HepG2 (cell line): ENCODE data around the gene ENKUR.

Source experiments
- EZH2 ChIP-seq: conservative IDR thresholded peaks from 2 replicates; pipeline ENCODE4 v1.6.1; 2012; ENCODE audit warnings: mild to moderate bottlenecking, low read depth, low read length, moderate library complexity
- MAX ChIP-seq: IDR thresholded peaks from 2 replicates; pipeline ENCODE4 v1.6.1; 2012; ENCODE audit warnings: inconsistent platforms
- MTA1 ChIP-seq: sonication (generic); formaldehyde crosslinking; IDR thresholded peaks from 2 replicates; pipeline ENCODE4 v1.4.0; 2020; ENCODE audit warnings: missing genetic modification reagents, mild to moderate bottlenecking, borderline replicate concordance
- ZBTB8A ChIP-seq: sonication (generic); formaldehyde crosslinking; IDR thresholded peaks from 2 replicates; pipeline ENCODE4 v1.4.0; 2020; ENCODE audit warnings: mild to moderate bottlenecking, low read depth, missing genetic modification reagents, borderline replicate concordance
- ZNF207 ChIP-seq: fragments of 450-650 bp; IDR thresholded peaks from 2 replicates; pipeline ENCODE4 v1.6.1; 2016; ENCODE audit warnings: antibody characterized with exemption, borderline replicate concordance

GRCh38 chr10:24949616-24950015 lies 66.3 kb downstream of the ENKUR start:
- TF ChIP-seq MTA1 (CRISPR knock-in tag) = no peak
- no peak for TF ChIP-seq ZBTB8A (CRISPR knock-in tag)
- no peak for TF ChIP-seq EZH2
- no peak for TF ChIP-seq MAX
- no peak for TF ChIP-seq ZNF207
